ENCODE data around the gene PRKRIP1.

PRKRIP1 gene

GRCh38 chr7:102393467-102393866 is 2.7 kb upstream of the PRKRIP1 start:
- TF ChIP-seq, protein P1, sequence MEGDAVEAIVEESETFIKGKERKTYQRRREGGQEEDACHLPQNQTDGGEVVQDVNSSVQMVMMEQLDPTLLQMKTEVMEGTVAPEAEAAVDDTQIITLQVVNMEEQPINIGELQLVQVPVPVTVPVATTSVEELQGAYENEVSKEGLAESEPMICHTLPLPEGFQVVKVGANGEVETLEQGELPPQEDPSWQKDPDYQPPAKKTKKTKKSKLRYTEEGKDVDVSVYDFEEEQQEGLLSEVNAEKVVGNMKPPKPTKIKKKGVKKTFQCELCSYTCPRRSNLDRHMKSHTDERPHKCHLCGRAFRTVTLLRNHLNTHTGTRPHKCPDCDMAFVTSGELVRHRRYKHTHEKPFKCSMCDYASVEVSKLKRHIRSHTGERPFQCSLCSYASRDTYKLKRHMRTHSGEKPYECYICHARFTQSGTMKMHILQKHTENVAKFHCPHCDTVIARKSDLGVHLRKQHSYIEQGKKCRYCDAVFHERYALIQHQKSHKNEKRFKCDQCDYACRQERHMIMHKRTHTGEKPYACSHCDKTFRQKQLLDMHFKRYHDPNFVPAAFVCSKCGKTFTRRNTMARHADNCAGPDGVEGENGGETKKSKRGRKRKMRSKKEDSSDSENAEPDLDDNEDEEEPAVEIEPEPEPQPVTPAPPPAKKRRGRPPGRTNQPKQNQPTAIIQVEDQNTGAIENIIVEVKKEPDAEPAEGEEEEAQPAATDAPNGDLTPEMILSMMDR (IDR thresholded peaks at IDR 0.05; ENCODE audit: low read depth, low read length), result no peak
- no peak overlapping the region for H3K4me3 ChIP-seq (ENCODE audit: low read depth, low read length)
- peaks cover 11% of the 10 kb centered on the region for H3K36me3 ChIP-seq
- no peaks in the 10 kb centered on the region for H3K27me3 ChIP-seq
- no peaks in the 10 kb centered on the region for H3K4me1 ChIP-seq
- no peak for DNase-seq
- no peaks in the 10 kb centered on the region for H3K9me3 ChIP-seq

DNA sequence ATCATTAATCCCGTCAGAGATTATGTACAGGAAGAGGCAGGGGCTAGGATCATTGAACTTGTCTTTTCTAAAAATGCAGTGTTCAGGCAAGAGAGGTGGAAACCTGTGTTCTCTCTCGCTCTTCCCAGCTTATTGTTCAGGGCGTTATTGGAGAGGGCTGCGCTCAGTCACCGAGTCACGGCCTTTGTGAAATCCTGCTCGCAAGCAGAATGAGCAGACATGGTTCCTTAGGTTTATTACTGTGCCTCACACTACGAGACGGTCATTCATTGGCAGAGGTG is 631 bp upstream of the PRKRIP1 start:
- H3K4me1 ChIP-seq, result no peaks in the 10 kb centered on the region
- TF ChIP-seq, protein P1 (IDR thresholded peaks at IDR 0.05; ENCODE audit: low read depth, low read length), result no peak
- H3K9me3 ChIP-seq, result no peaks in the 10 kb centered on the region
- H3K4me3 ChIP-seq (ENCODE audit: low read depth, low read length), result peak overlapping the region; percentile 98
- H3K27me3 ChIP-seq, result no peaks in the 10 kb centered on the region
- peaks cover 27% of the 10 kb centered on the region for H3K36me3 ChIP-seq
- DNase-seq, result no peak

DNA sequence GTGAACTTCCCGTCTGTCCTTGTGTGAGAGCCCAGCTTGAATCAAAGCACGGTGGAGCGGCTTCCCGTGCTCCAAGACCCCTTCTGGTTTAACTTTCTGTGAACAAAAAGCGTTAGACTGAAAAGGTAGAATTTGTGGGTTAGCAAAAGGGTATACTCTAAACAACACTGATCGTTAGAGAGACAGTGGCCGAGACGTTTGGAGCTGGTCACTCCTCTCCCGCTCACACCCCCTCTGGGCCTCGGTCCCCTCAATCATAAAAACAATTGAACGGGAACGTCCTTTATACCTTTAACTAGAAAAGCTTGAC is 502 bp downstream of the PRKRIP1 start:
- H3K36me3 ChIP-seq, result peaks cover 37% of the 10 kb centered on the region
- TF ChIP-seq, protein P1 (IDR thresholded peaks at IDR 0.05; ENCODE audit: low read depth, low read length), result no peak
- H3K4me3 ChIP-seq (ENCODE audit: low read depth, low read length), result peak overlapping the region; percentile 98
- no peak for DNase-seq
- no peaks in the 10 kb centered on the region for H3K4me1 ChIP-seq
- no peaks in the 10 kb centered on the region for H3K27me3 ChIP-seq
- no peaks in the 10 kb centered on the region for H3K9me3 ChIP-seq

DNA sequence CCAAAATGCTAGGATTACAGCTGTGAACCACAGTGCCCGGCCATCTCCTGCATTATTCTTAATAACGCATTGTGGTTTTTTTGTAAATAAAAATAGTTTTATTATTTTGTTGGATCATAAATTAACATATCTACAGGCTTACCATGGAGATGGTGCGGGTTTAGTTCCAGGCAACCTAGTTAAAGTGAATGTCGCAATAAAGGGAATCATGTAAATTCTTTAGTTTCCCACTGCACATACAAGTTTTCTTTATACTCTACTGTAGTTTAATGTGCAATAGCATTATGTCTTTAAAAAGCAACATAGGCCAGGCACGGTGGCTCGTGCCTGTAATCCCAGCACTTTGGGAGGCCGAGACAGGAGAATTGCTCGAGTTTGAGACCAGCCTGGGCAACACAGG is 2.4 kb downstream of the PRKRIP1 start:
- H3K4me1 ChIP-seq, result no peaks in the 10 kb centered on the region
- no peaks in the 10 kb centered on the region for H3K27me3 ChIP-seq
- peaks cover 51% of the 10 kb centered on the region for H3K36me3 ChIP-seq
- H3K4me3 ChIP-seq (ENCODE audit: low read depth, low read length), result no peak overlapping the region
- DNase-seq, result no peak
- TF ChIP-seq, protein P1 (IDR thresholded peaks at IDR 0.05; ENCODE audit: low read depth, low read length), result no peak
- no peaks in the 10 kb centered on the region for H3K9me3 ChIP-seq

DNA sequence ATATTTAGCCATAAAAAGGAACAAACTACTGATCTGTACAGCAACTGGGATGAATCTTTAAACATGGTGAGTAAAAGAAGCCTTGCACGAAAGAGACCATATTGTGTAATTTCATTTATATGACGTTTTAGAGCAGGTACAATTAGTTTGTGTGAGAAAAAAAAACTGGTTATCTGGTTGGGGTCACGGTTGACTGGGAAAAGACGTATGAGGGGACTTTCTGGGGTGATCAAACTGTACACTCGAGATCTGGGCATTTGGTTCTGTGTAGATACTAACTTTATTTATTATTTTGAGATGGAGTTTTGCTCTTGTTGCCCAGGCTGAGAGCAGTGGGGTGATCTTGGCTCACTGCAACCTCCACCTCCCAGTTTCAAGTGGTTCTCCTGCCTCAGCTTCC is 4.2 kb downstream of the PRKRIP1 start:
- Histone ChIP-seq H3K4me3 (ENCODE audit: low read depth, low read length) (no peak overlapping the region), H3K27me3 (no peaks in the 10 kb centered on the region), H3K9me3 (no peaks in the 10 kb centered on the region), H3K36me3 (peaks cover 69% of the 10 kb centered on the region), H3K4me1 (no peaks in the 10 kb centered on the region)
- DNase-seq, result no peak
- TF ChIP-seq, protein P1 (IDR thresholded peaks at IDR 0.05; ENCODE audit: low read depth, low read length), result no peak

DNA sequence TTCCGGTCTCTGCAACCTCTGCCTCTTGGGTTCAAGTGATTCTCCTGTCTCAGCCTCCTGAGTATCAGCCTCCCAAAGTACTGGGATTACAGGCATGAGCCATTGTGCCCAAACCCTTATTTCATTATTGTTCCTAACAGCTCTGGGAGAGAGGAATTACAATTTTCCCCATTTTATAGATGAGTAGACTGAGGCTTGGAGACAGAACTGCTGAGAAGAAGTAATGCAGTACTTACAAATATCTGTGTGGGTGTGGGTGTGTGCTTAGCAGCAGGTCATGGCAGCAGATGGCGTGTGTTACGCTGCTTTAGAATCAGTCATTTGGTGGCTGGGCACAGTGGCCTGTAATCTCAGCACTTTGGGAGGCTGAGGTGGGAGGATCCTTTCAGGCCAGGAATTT is 7.4 kb downstream of the PRKRIP1 start:
- Histone ChIP-seq H3K9me3 (no peaks in the 10 kb centered on the region), H3K4me1 (no peaks in the 10 kb centered on the region), H3K4me3 (ENCODE audit: low read depth, low read length) (no peak overlapping the region), H3K27me3 (no peaks in the 10 kb centered on the region), H3K36me3 (peaks cover 92% of the 10 kb centered on the region)
- no peak for DNase-seq
- TF ChIP-seq, protein P1 (IDR thresholded peaks at IDR 0.05; ENCODE audit: low read depth, low read length), result no peak
